Measurements from ENCODE around the gene USP35. TPM values are rescaled to one million over a fixed set of nuclear protein-coding genes. Genes with fewer than 3 reads are reported as not detected.
A peak's percentile ranks its signal among the peaks of the same experiment; 100 is the strongest.

The USP35 gene
- polyA plus RNA-seq, 3 donors, result 4.1 to 5.1 (median 4.9) TPM

- DNase-seq (ENCODE audit: low read depth in 3 of 3, low spot score in 2 of 3), result no peak
Observed at GRCh38 chr11:78259777-78260487, 71.2 kb downstream of the USP35 start.

- no peak for DNase-seq (ENCODE audit: low read depth in 3 of 3, low spot score in 2 of 3)
Observed at GRCh38 chr11:78261367-78261766, 72.6 kb downstream of the USP35 start.

GRCh38 chr11:78261828-78262227 lies 73.1 kb downstream of the USP35 start:
- no peak for DNase-seq (ENCODE audit: low read depth in 3 of 3, low spot score in 2 of 3)

GRCh38 chr11:78262238-78262637 lies 73.5 kb downstream of the USP35 start:
- no peak for DNase-seq (ENCODE audit: low read depth in 3 of 3, low spot score in 2 of 3)

- DNase-seq (ENCODE audit: low read depth in 3 of 3, low spot score in 2 of 3), result peak in 2 of 3 donors; percentile 37 to 43
Observed at GRCh38 chr11:78262691-78263090, 74.0 kb downstream of the USP35 start.

Other genes with a start within 250 kb of the USP35 start
- gene INTS4, start 194.3 kb upstream of the USP35 start, polyA plus RNA-seq (ENCODE audit: insufficient read length in 3 of 3), result 10 to 100 TPM; 39.3 to 44.7 (median 42.7) TPM
- gene KCTD14, start 165.6 kb upstream of the USP35 start, polyA plus RNA-seq (ENCODE audit: insufficient read length in 3 of 3), result 10 to 100 TPM; 16.4 to 17.7 (median 16.8) TPM
- gene THRSP, start 125.1 kb upstream of the USP35 start, polyA plus RNA-seq (ENCODE audit: insufficient read length in 3 of 3), result under 1 TPM; 0.18 to 0.40 (median 0.21) TPM
- 100 to 1,000 TPM; 136 to 155 (median 148) TPM for gene NDUFC2, start 109.1 kb upstream of the USP35 start, polyA plus RNA-seq (ENCODE audit: insufficient read length in 3 of 3)
- gene ALG8, start 49.3 kb upstream of the USP35 start, polyA plus RNA-seq (ENCODE audit: insufficient read length in 3 of 3), result 10 to 100 TPM; 65.9 to 73.6 (median 69.3) TPM
- gene KCTD21, start 293 bp upstream of the USP35 start, polyA plus RNA-seq (ENCODE audit: insufficient read length in 3 of 3), result 10 to 100 TPM in 1 of 3 donors, 1 to 10 TPM in 2; 6.9 to 11.5 (median 9.0) TPM
- gene GAB2, start 228.9 kb downstream of the USP35 start, polyA plus RNA-seq (ENCODE audit: insufficient read length in 3 of 3), result 10 to 100 TPM; 16.8 to 20.7 (median 17.0) TPM

Data from right renal cortex interstitium (tissue), 3 donors.